ENCODE measurements around the gene SMS.

DNA sequence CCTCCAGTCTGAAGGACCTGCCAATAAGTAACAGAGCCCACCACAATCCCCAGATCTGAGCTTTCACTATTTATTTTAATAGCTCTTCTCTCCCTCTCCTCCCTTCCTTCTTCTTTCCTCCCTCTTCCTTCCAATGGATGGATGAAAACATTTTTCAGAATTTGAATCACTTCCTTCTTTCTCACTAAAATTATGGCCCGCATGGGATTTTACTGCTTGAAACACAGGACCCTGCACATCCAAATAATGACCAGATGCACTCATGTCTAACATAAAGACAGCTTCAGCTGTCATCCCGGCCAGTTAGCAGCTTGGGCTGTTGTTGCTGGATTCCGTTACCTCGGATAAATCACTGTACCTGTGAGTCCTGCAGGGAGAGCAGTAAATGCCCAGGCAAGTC, 86.2 kb downstream of the SMS start:
- TF ChIP-seq, protein P1, sequence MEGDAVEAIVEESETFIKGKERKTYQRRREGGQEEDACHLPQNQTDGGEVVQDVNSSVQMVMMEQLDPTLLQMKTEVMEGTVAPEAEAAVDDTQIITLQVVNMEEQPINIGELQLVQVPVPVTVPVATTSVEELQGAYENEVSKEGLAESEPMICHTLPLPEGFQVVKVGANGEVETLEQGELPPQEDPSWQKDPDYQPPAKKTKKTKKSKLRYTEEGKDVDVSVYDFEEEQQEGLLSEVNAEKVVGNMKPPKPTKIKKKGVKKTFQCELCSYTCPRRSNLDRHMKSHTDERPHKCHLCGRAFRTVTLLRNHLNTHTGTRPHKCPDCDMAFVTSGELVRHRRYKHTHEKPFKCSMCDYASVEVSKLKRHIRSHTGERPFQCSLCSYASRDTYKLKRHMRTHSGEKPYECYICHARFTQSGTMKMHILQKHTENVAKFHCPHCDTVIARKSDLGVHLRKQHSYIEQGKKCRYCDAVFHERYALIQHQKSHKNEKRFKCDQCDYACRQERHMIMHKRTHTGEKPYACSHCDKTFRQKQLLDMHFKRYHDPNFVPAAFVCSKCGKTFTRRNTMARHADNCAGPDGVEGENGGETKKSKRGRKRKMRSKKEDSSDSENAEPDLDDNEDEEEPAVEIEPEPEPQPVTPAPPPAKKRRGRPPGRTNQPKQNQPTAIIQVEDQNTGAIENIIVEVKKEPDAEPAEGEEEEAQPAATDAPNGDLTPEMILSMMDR (IDR thresholded peaks at IDR 0.05): no peak
- TF ChIP-seq EP300 (IDR thresholded peaks at IDR 0.05): no peak
- TF ChIP-seq POLR2A (IDR thresholded peaks at IDR 0.05): no peak
- no peak for TF ChIP-seq POLR2AphosphoS5 (IDR thresholded peaks at IDR 0.05)
